ENCODE data around the gene LRRC26.

Gene LRRC26

GRCh38 chr9:137147091-137147792 is 22.6 kb downstream of the LRRC26 start:
- no peak for TF ChIP-seq CTCF (IDR thresholded peaks at IDR 0.05; ENCODE audit: borderline replicate concordance, insufficient read depth, low read depth, low read length)
- no peak overlapping the region for H3K4me3 ChIP-seq (ENCODE audit: low read depth, low read length)

- no peak for TF ChIP-seq CTCF (IDR thresholded peaks at IDR 0.05; ENCODE audit: borderline replicate concordance, insufficient read depth, low read depth, low read length)
- no peak overlapping the region for H3K4me3 ChIP-seq (ENCODE audit: low read depth, low read length)
These were observed 23.3 kb downstream of the LRRC26 start for GRCh38 chr9:137146527-137146918.

GRCh38 chr9:137145731-137146526 is 23.9 kb downstream of the LRRC26 start:
- H3K4me3 ChIP-seq (ENCODE audit: low read depth, low read length), result no peak overlapping the region
- no peak for TF ChIP-seq CTCF (IDR thresholded peaks at IDR 0.05; ENCODE audit: borderline replicate concordance, insufficient read depth, low read depth, low read length)

- no peak overlapping the region for H3K4me3 ChIP-seq (ENCODE audit: low read depth, low read length)
- no peak for TF ChIP-seq CTCF (IDR thresholded peaks at IDR 0.05; ENCODE audit: borderline replicate concordance, insufficient read depth, low read depth, low read length)
These were observed 26.4 kb downstream of the LRRC26 start for GRCh38 chr9:137143459-137143858.

- H3K4me3 ChIP-seq (ENCODE audit: low read depth, low read length), result no peak overlapping the region
- no peak for TF ChIP-seq CTCF (IDR thresholded peaks at IDR 0.05; ENCODE audit: borderline replicate concordance, insufficient read depth, low read depth, low read length)
These were observed 27.6 kb downstream of the LRRC26 start for GRCh38 chr9:137141976-137142936.

- no peak overlapping the region for H3K4me3 ChIP-seq (ENCODE audit: low read depth, low read length)
- TF ChIP-seq CTCF (IDR thresholded peaks at IDR 0.05; ENCODE audit: borderline replicate concordance, insufficient read depth, low read depth, low read length), result no peak
These were observed 28.6 kb downstream of the LRRC26 start for GRCh38 chr9:137141050-137141810.

Measured in GM12875 (cell line).